DND-41 (cell line): ENCODE results near the gene EMD.
A peak's percentile ranks its signal among the peaks of the same experiment; 100 is the strongest.

ENCODE experiments used
- ATAC-seq: fragments of 200-7000 bp; cut with Tn5 transposase; 3 replicates; pipeline ENCODE4 v1.9.1; 2021; ENCODE audit warnings: low read depth; ENCODE audit not compliant: insufficient read depth
- DNase-seq: peaks from one replicate; pipeline ENCODE4 v3.0.0-alpha.2; 2020
- H2AFZ ChIP-seq: 2 replicates; pipeline ENCODE4 v1.6.0; 2012; ENCODE audit warnings: low read depth, low read length
- H3K27ac ChIP-seq: 2 replicates; pipeline ENCODE4 v1.5.1; 2012; ENCODE audit warnings: low read length, inconsistent platforms
- H3K27me3 ChIP-seq: fragments of 200-600 bp; sonication (generic); 2 replicates; pipeline ENCODE4 v1.6.0; 2012; ENCODE audit warnings: low read length, mild to moderate bottlenecking, inconsistent platforms; ENCODE audit not compliant: insufficient read depth, poor library complexity
- H3K36me3 ChIP-seq: 2 replicates; pipeline ENCODE4 v1.5.1; 2012; ENCODE audit warnings: low read length, inconsistent platforms; ENCODE audit not compliant: insufficient read depth
- H3K4me1 ChIP-seq: 2 replicates; pipeline ENCODE4 v1.5.1; 2012; ENCODE audit warnings: mild to moderate bottlenecking, low read length; ENCODE audit not compliant: insufficient read depth
- H3K4me2 ChIP-seq: 2 replicates; pipeline ENCODE4 v1.6.0; 2012; ENCODE audit warnings: mild to moderate bottlenecking, moderate library complexity, low read length, inconsistent platforms; ENCODE audit not compliant: insufficient read depth
- H3K4me3 ChIP-seq, 2 experiments: fragments of 200-600 bp in 1 of 2; shearing (Covaris generic) in 1 of 2; 2 replicates each; pipeline ENCODE4 v1.5.1; 2012 to 2016; ENCODE audit warnings: inconsistent platforms in 2 of 2, low read length in 2 of 2, mild to moderate bottlenecking in 2 of 2, low read depth in 1 of 2, moderate library complexity in 1 of 2
- H3K79me2 ChIP-seq: 2 replicates; pipeline ENCODE4 v1.6.0; 2012; ENCODE audit warnings: low read length, inconsistent platforms; ENCODE audit not compliant: insufficient read depth
- H3K9ac ChIP-seq: 2 replicates; pipeline ENCODE4 v1.6.0; 2012; ENCODE audit warnings: low read depth, mild to moderate bottlenecking, inconsistent platforms, low read length, moderate library complexity
- H3K9me3 ChIP-seq: 2 replicates; pipeline ENCODE4 v1.5.1; 2012; ENCODE audit warnings: low read length, moderate library complexity, mild to moderate bottlenecking, inconsistent platforms; ENCODE audit not compliant: insufficient read depth, severe bottlenecking
- H4K20me1 ChIP-seq: 2 replicates; pipeline ENCODE4 v1.6.0; 2012; ENCODE audit warnings: low read length; ENCODE audit not compliant: insufficient read depth
- CTCF ChIP-seq: IDR thresholded peaks from 2 replicates; pipeline ENCODE4 v1.5.1; 2012; ENCODE audit warnings: borderline replicate concordance, low read length, moderate library complexity, mild to moderate bottlenecking; ENCODE audit not compliant: poor library complexity, severe bottlenecking; ENCODE audit errors: extremely low read depth
- EZH2 ChIP-seq: IDR thresholded peaks from 3 replicates; pipeline ENCODE4 v1.6.1; 2012; ENCODE audit warnings: borderline replicate concordance, low read depth, mild to moderate bottlenecking, moderate library complexity, low read length, inconsistent platforms; ENCODE audit not compliant: severe bottlenecking

EMD gene

DNA sequence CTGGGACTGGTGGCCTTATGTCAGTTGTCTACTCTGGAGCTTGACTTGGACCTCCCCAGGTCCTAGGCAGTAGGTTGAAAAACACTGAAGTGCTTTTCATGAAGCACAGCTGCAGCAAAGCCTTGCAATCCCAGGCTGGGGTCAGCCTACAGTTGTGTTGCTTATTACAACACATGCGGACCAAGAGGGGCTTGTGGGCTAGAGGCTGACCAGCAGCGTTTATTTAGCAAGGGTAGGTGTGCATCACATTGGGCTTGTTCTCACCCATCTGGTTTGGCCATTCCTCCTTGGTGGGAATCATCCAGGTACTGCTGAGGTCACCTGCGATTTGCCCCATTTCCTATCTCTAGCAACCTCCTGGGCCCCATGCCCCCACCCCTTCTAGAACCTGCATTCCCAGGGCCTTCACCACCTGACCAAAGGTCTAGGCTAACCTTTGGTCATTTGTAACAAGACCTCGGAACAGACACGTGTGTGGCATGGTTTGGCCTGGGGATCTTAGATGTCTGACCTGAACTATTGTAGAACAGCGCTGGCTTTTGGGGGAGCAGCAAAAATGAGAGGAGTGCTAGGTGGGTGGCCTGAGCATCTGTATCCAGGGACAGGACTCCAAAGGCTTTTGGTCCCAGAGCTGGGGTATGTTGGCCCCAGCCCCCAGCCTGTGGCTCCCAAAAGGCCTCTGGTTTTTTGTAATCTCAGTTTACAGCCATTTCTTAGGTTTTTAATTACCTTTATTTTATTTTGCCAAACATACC is 22.1 kb downstream of the EMD start:
- H3K4me1 ChIP-seq, result peaks cover 21% of the 10 kb centered on the region
- H3K9ac ChIP-seq, result no peak overlapping the region
- no peak overlapping the region for H3K4me3 ChIP-seq
- DNase-seq, result peak; percentile 28
- H3K36me3 ChIP-seq, result peaks cover 29% of the 10 kb centered on the region
- peak; percentile 14; the same call in 2 of the 3 replicates for ATAC-seq
- TF ChIP-seq EZH2 (no peak), CTCF (no peak)
- H3K27ac ChIP-seq, result no peak overlapping the region
- H3K4me2 ChIP-seq, result no peak overlapping the region
- no peaks in the 10 kb centered on the region for H3K9me3 ChIP-seq
- no peak overlapping the region for H2AFZ ChIP-seq
- peaks cover 31% of the 10 kb centered on the region for H3K79me2 ChIP-seq
- H4K20me1 ChIP-seq, result peaks cover 21% of the 10 kb centered on the region
- no peaks in the 10 kb centered on the region for H3K27me3 ChIP-seq

- peaks cover 21% of the 10 kb centered on the region for H4K20me1 ChIP-seq
- DNase-seq (no peak), ATAC-seq (no peak)
- H3K27me3 ChIP-seq, result no peaks in the 10 kb centered on the region
- peaks cover 18% of the 10 kb centered on the region for H3K4me1 ChIP-seq
- H3K9me3 ChIP-seq, result no peaks in the 10 kb centered on the region
- H3K4me2 ChIP-seq, result no peak overlapping the region
- H3K36me3 ChIP-seq, result peaks cover 29% of the 10 kb centered on the region
- no peak overlapping the region for H3K4me3 ChIP-seq
- H2AFZ ChIP-seq, result no peak overlapping the region
- H3K9ac ChIP-seq, result no peak overlapping the region
- H3K27ac ChIP-seq, result peak overlapping the region; percentile 10; the same call in 1 of the 2 replicates
- H3K79me2 ChIP-seq, result peaks cover 28% of the 10 kb centered on the region
- TF ChIP-seq CTCF, result no peak
- TF ChIP-seq EZH2, result no peak
Measured at GRCh38 chrX:154401918-154402621, 23.0 kb downstream of the EMD start.

GRCh38 chrX:154402622-154403127 is 23.6 kb downstream of the EMD start:
- no peak overlapping the region for H3K4me3 ChIP-seq
- TF ChIP-seq CTCF, result no peak
- TF ChIP-seq EZH2, result no peak
- H3K36me3 ChIP-seq, result peaks cover 29% of the 10 kb centered on the region
- H4K20me1 ChIP-seq, result peaks cover 21% of the 10 kb centered on the region
- DNase-seq, result no peak
- H2AFZ ChIP-seq, result no peak overlapping the region
- peaks cover 14% of the 10 kb centered on the region for H3K4me1 ChIP-seq
- H3K79me2 ChIP-seq, result peaks cover 22% of the 10 kb centered on the region
- no peak overlapping the region for H3K27ac ChIP-seq
- H3K27me3 ChIP-seq, result no peaks in the 10 kb centered on the region
- no peaks in the 10 kb centered on the region for H3K9me3 ChIP-seq
- H3K4me2 ChIP-seq, result no peak overlapping the region
- ATAC-seq, result no peak
- no peak overlapping the region for H3K9ac ChIP-seq
